ENCODE data around the gene ZNRF3. TPM values are rescaled to one million over a fixed set of nuclear protein-coding genes. Genes with fewer than 3 reads are reported as not detected.

The ZNRF3 gene
- total and polyA plus RNA-seq, 4 donors: 8.9 to 13.0 (median 11.3) TPM

DNA sequence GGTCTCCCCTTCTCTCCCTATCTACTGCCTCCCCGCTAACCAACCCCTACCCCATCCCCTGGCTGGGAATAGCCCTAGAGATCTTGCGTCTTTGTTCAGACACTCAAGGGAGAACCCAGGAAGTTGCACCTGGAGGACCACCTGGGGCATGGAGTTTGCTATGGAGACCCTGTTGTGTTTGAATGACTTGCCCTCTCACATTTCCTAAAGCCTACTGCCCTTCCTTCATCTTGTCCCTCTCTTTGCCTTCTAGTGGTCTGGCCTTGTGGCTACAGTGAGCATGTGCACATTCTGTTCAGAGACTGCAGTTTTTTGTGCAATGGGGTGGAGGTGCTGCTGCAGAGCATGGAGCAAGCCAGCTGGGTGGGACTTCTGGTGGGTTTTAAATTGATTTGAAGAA lies 42.5 kb downstream of the ZNRF3 start:
- no peaks in the 10 kb centered on the region for H3K9me3 ChIP-seq (ENCODE audit: control insufficient read depth, insufficient read depth, low read length)
- WGBS (ENCODE audit: insufficient coverage): no CpG with 5 or more reads among the region's 2 CpGs
- H3K36me3 ChIP-seq (ENCODE audit: control insufficient read depth, insufficient read depth, low read length): no peaks in the 10 kb centered on the region
- H3K4me1 ChIP-seq (ENCODE audit: control insufficient read depth, insufficient read depth, low read length): peaks cover 22% of the 10 kb centered on the region
- H3K27me3 ChIP-seq (ENCODE audit: control insufficient read depth, insufficient read depth, low read length): no peaks in the 10 kb centered on the region
- DNase-seq (ENCODE audit: low read depth in 4 of 6, low spot score in 6 of 6): no peak
- H3K4me3 ChIP-seq (ENCODE audit: low read depth, low read length): no peak overlapping the region
- no peak overlapping the region for H3K27ac ChIP-seq (ENCODE audit: low read depth, low read length)

- no peak for DNase-seq (ENCODE audit: low read depth in 4 of 6, low spot score in 6 of 6)
- Histone ChIP-seq H3K27me3 (ENCODE audit: control insufficient read depth, insufficient read depth, low read length) (no peaks in the 10 kb centered on the region), H3K4me1 (ENCODE audit: control insufficient read depth, insufficient read depth, low read length) (peaks cover 23% of the 10 kb centered on the region), H3K4me3 (ENCODE audit: low read depth, low read length) (no peak overlapping the region), H3K9me3 (ENCODE audit: control insufficient read depth, insufficient read depth, low read length) (no peaks in the 10 kb centered on the region), H3K36me3 (ENCODE audit: control insufficient read depth, insufficient read depth, low read length) (no peaks in the 10 kb centered on the region), H3K27ac (ENCODE audit: low read depth, low read length) (no peak overlapping the region)
- no CpG with 5 or more reads among the region's 2 CpGs for WGBS (ENCODE audit: insufficient coverage)
Observed at GRCh38 chr22:28927630-28928029, 44.3 kb downstream of the ZNRF3 start.

- WGBS (ENCODE audit: insufficient coverage): no CpG with 5 or more reads among the region's 5 CpGs
- H3K36me3 ChIP-seq (ENCODE audit: control insufficient read depth, insufficient read depth, low read length): no peaks in the 10 kb centered on the region
- no peaks in the 10 kb centered on the region for H3K9me3 ChIP-seq (ENCODE audit: control insufficient read depth, insufficient read depth, low read length)
- no peak overlapping the region for H3K4me3 ChIP-seq (ENCODE audit: low read depth, low read length)
- H3K4me1 ChIP-seq (ENCODE audit: control insufficient read depth, insufficient read depth, low read length): peaks cover 15% of the 10 kb centered on the region
- no peaks in the 10 kb centered on the region for H3K27me3 ChIP-seq (ENCODE audit: control insufficient read depth, insufficient read depth, low read length)
- DNase-seq (ENCODE audit: low read depth in 4 of 6, low spot score in 6 of 6): no peak
- H3K27ac ChIP-seq (ENCODE audit: low read depth, low read length): no peak overlapping the region
Observed at GRCh38 chr22:28929197-28929596, 45.8 kb downstream of the ZNRF3 start.

DNA sequence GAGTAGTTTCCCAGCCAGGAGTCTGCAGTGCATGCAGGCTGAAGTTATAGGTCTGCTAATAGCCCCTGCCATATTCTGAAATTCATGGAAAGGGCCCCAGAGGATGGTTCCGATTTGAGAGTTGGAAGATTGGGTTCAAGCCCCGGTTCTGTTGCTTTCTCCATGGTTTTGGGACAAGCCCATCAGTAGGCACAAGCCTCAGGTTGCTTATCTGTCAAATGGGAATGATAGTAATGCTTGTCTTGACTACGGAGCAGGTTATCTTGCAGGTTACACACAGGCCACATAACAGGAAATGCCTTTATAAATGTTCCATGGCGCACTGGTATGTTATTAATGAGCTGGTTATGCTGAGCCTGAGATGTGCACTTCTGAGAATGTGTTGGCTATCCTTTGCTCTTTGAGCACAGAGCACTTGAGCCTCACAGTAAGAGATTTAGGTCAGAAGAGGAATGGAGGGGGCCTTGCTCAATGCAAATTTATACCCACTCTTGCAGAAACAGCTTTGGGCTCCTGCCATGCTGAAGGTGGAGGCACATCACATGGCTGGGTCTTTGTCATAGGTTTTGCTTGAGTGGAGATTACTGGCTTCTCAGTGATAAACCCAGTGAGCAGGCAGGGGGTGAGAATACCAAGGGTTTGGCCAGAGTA lies 47.1 kb downstream of the ZNRF3 start:
- Histone ChIP-seq H3K27me3 (ENCODE audit: control insufficient read depth, insufficient read depth, low read length) (no peaks in the 10 kb centered on the region), H3K36me3 (ENCODE audit: control insufficient read depth, insufficient read depth, low read length) (no peaks in the 10 kb centered on the region), H3K4me1 (ENCODE audit: control insufficient read depth, insufficient read depth, low read length) (peaks cover 12% of the 10 kb centered on the region), H3K4me3 (ENCODE audit: low read depth, low read length) (no peak overlapping the region), H3K27ac (ENCODE audit: low read depth, low read length) (no peak overlapping the region), H3K9me3 (ENCODE audit: control insufficient read depth, insufficient read depth, low read length) (no peaks in the 10 kb centered on the region)
- no peak for DNase-seq (ENCODE audit: low read depth in 4 of 6, low spot score in 6 of 6)
- 87% methylated on average over 3 of the region's 4 CpGs for WGBS (ENCODE audit: insufficient coverage)

DNA sequence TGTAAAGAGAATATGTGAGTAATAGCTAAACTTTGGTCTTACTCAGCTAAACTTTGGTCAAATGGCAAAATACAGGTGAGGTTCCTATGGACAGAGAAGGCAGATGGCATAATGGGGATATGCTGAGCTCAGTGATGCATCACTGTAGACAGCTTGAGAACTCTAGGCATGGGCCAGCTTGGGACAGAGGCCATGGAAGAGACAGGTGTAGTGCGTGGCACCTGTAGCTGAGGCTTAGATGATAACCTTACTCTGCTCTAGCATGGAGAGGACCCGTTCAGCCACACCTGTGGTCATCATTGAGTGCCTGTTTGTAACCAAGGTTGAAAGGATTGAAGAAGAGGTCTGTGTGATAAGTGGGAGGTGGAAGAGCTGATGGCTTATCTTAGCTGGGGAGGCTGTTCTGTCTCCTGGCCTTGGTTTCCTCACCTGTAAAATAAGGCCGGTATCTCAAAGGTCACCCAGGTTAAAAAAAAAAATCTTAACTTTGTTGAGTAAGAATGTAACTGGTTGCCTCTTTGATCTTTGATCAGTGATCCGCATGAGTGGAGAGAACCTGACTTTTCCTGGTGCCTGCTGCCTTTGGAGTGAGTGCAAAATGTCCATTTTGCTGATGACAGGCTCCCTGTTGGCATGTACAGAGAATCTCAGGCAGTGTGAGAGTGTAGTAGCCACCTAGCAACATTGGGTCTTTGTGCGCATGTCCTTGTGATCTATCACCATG lies 48.6 kb downstream of the ZNRF3 start:
- Histone ChIP-seq H3K9me3 (ENCODE audit: control insufficient read depth, insufficient read depth, low read length) (no peaks in the 10 kb centered on the region), H3K27ac (ENCODE audit: low read depth, low read length) (no peak overlapping the region), H3K27me3 (ENCODE audit: control insufficient read depth, insufficient read depth, low read length) (no peaks in the 10 kb centered on the region), H3K4me1 (ENCODE audit: control insufficient read depth, insufficient read depth, low read length) (peaks cover 17% of the 10 kb centered on the region), H3K4me3 (ENCODE audit: low read depth, low read length) (no peak overlapping the region), H3K36me3 (ENCODE audit: control insufficient read depth, insufficient read depth, low read length) (no peaks in the 10 kb centered on the region)
- WGBS (ENCODE audit: insufficient coverage): 95% methylated on average over 5 of the region's 5 CpGs
- no peak for DNase-seq (ENCODE audit: low read depth in 4 of 6, low spot score in 6 of 6)

DNA sequence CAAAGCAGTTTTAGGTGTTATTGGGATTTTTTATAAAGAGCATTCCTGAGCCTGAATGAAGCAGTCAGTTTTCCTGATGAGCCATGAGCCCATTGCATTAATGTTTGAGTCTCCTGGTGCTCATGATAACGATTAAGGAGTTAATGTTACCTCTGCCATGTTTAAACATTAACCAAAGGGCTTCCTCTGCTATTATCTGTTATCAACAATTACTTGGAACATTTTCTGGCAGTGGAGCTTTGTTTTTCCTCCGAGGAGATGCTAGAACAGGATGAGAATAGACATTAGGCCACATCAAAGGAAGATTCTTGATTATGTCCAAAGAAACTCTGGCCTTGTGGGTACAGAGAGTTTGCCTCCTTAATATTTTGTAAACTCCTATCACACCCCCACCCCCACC lies 49.9 kb downstream of the ZNRF3 start:
- H3K27me3 ChIP-seq (ENCODE audit: control insufficient read depth, insufficient read depth, low read length): no peaks in the 10 kb centered on the region
- H3K4me1 ChIP-seq (ENCODE audit: control insufficient read depth, insufficient read depth, low read length): peaks cover 17% of the 10 kb centered on the region
- no peaks in the 10 kb centered on the region for H3K36me3 ChIP-seq (ENCODE audit: control insufficient read depth, insufficient read depth, low read length)
- no peak overlapping the region for H3K4me3 ChIP-seq (ENCODE audit: low read depth, low read length)
- no peaks in the 10 kb centered on the region for H3K9me3 ChIP-seq (ENCODE audit: control insufficient read depth, insufficient read depth, low read length)
- no peak overlapping the region for H3K27ac ChIP-seq (ENCODE audit: low read depth, low read length)
- no peak for DNase-seq (ENCODE audit: low read depth in 4 of 6, low spot score in 6 of 6)
- no CpG with 5 or more reads among the region's 2 CpGs for WGBS (ENCODE audit: insufficient coverage)

DNA sequence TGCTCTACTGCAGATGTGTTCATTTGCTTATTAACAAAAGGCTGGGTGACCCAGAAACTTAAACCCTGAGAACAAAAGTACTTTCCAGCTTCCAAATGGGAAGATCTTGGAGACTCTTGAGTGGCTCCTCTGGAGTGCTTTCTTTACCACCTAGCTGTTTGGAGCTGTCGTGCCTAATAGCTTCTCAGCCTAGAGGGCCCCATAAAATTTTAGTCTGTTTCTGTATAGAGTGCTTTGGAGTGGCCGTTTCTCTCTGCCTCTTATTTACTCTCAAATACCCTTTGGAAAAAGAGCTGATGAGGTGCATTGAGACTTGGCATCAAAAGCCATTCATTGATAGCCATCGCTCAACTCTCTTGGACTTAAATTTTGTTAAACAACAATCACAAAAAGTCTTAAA lies 50.7 kb downstream of the ZNRF3 start:
- Histone ChIP-seq H3K4me1 (ENCODE audit: control insufficient read depth, insufficient read depth, low read length) (peaks cover 17% of the 10 kb centered on the region), H3K27me3 (ENCODE audit: control insufficient read depth, insufficient read depth, low read length) (no peaks in the 10 kb centered on the region), H3K4me3 (ENCODE audit: low read depth, low read length) (no peak overlapping the region), H3K27ac (ENCODE audit: low read depth, low read length) (no peak overlapping the region), H3K9me3 (ENCODE audit: control insufficient read depth, insufficient read depth, low read length) (no peaks in the 10 kb centered on the region), H3K36me3 (ENCODE audit: control insufficient read depth, insufficient read depth, low read length) (no peaks in the 10 kb centered on the region)
- WGBS (ENCODE audit: insufficient coverage): no CpG with 5 or more reads among the region's 3 CpGs
- no peak for DNase-seq (ENCODE audit: low read depth in 4 of 6, low spot score in 6 of 6)

DNA sequence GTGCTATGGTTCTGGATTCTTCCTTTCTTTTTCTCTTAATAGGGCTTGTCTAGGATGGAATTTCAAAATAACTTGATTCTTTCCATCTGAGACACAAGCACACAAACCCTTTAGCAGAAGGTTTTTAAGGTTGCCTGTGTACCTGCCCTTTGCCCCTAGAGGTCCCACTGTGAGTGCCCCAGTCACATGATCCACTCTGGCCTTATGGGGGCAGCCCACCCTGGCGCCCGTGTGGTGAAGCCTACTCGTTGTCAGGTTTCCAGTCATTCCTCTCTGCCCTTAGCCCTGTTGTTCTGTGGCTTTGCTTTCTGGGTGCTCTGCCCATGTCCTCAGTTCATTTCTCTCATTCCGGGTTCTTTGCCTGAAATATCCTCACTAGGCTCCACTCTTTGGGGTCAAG lies 51.8 kb downstream of the ZNRF3 start:
- Histone ChIP-seq H3K4me3 (ENCODE audit: low read depth, low read length) (no peak overlapping the region), H3K27ac (ENCODE audit: low read depth, low read length) (no peak overlapping the region), H3K4me1 (ENCODE audit: control insufficient read depth, insufficient read depth, low read length) (peaks cover 17% of the 10 kb centered on the region), H3K36me3 (ENCODE audit: control insufficient read depth, insufficient read depth, low read length) (no peaks in the 10 kb centered on the region), H3K9me3 (ENCODE audit: control insufficient read depth, insufficient read depth, low read length) (no peaks in the 10 kb centered on the region), H3K27me3 (ENCODE audit: control insufficient read depth, insufficient read depth, low read length) (no peaks in the 10 kb centered on the region)
- DNase-seq (ENCODE audit: low read depth in 4 of 6, low spot score in 6 of 6): no peak
- WGBS (ENCODE audit: insufficient coverage): 86% methylated on average over 4 of the region's 4 CpGs

GRCh38 chr22:28935713-28936112 lies 52.3 kb downstream of the ZNRF3 start:
- Histone ChIP-seq H3K27me3 (ENCODE audit: control insufficient read depth, insufficient read depth, low read length) (no peaks in the 10 kb centered on the region), H3K4me1 (ENCODE audit: control insufficient read depth, insufficient read depth, low read length) (peaks cover 16% of the 10 kb centered on the region), H3K27ac (ENCODE audit: low read depth, low read length) (no peak overlapping the region), H3K4me3 (ENCODE audit: low read depth, low read length) (no peak overlapping the region), H3K36me3 (ENCODE audit: control insufficient read depth, insufficient read depth, low read length) (no peaks in the 10 kb centered on the region), H3K9me3 (ENCODE audit: control insufficient read depth, insufficient read depth, low read length) (no peaks in the 10 kb centered on the region)
- 100% methylated on average over 1 of the region's 4 CpGs for WGBS (ENCODE audit: insufficient coverage)
- no peak for DNase-seq (ENCODE audit: low read depth in 4 of 6, low spot score in 6 of 6)

GRCh38 chr22:28936200-28936599 lies 52.8 kb downstream of the ZNRF3 start:
- H3K27me3 ChIP-seq (ENCODE audit: control insufficient read depth, insufficient read depth, low read length): no peaks in the 10 kb centered on the region
- no peaks in the 10 kb centered on the region for H3K9me3 ChIP-seq (ENCODE audit: control insufficient read depth, insufficient read depth, low read length)
- no peak overlapping the region for H3K27ac ChIP-seq (ENCODE audit: low read depth, low read length)
- no peaks in the 10 kb centered on the region for H3K36me3 ChIP-seq (ENCODE audit: control insufficient read depth, insufficient read depth, low read length)
- WGBS (ENCODE audit: insufficient coverage): 88% methylated on average over 3 of the region's 3 CpGs
- peaks cover 15% of the 10 kb centered on the region for H3K4me1 ChIP-seq (ENCODE audit: control insufficient read depth, insufficient read depth, low read length)
- no peak for DNase-seq (ENCODE audit: low read depth in 4 of 6, low spot score in 6 of 6)
- H3K4me3 ChIP-seq (ENCODE audit: low read depth, low read length): no peak overlapping the region
